Right ventricle myocardium inferior (tissue), 1 donor: ENCODE results near the gene BARX2. TPM values are rescaled to one million over a fixed set of nuclear protein-coding genes. Genes with fewer than 3 reads are reported as not detected.
"Not testable (repeated sequence)": the region's sequence is repeated elsewhere in the genome, so short reads cannot be mapped to it uniquely, and the experiment has no call there.

Experiments used
- ATAC-seq: fragments of 200-7000 bp; cut with Tn5 transposase; one replicate; pipeline ENCODE4 v1.9.1; 2020; ENCODE audit warnings: mild to moderate bottlenecking, moderate library complexity
- DNase-seq: peaks from one replicate; pipeline ENCODE4 v3.0.0; 2021; ENCODE audit errors: missing footprints
- intact Hi-C: fragments of 100-400 bp; cut with DNase I; formaldehyde crosslinking; loops from one replicate; pipeline ENCODE4 v1.11.0; 2022
- long read RNA-seq: library from polyadenylated mRNA; unstranded; transcript quantifications from one replicate; pipeline ENCODE4 v2.0.0, GENCODE V29; 2021
- total RNA-seq: library from RNA; stranded (reverse); fragmentation: NEBNext Ultra II Directional; extraction: Animal tissue kit (Norgen Biotek cat#: 25700); gene quantifications from one replicate; pipeline ENCODE4 v1.2.1, GENCODE V29; 2021
- donor health status: DM: no; HTN: yes; CAD: no; lungs with severe emphysema.

The BARX2 gene, protein sequence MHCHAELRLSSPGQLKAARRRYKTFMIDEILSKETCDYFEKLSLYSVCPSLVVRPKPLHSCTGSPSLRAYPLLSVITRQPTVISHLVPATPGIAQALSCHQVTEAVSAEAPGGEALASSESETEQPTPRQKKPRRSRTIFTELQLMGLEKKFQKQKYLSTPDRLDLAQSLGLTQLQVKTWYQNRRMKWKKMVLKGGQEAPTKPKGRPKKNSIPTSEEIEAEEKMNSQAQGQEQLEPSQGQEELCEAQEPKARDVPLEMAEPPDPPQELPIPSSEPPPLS
- not detected for total RNA-seq
- long read RNA-seq = 0 reads

DNA sequence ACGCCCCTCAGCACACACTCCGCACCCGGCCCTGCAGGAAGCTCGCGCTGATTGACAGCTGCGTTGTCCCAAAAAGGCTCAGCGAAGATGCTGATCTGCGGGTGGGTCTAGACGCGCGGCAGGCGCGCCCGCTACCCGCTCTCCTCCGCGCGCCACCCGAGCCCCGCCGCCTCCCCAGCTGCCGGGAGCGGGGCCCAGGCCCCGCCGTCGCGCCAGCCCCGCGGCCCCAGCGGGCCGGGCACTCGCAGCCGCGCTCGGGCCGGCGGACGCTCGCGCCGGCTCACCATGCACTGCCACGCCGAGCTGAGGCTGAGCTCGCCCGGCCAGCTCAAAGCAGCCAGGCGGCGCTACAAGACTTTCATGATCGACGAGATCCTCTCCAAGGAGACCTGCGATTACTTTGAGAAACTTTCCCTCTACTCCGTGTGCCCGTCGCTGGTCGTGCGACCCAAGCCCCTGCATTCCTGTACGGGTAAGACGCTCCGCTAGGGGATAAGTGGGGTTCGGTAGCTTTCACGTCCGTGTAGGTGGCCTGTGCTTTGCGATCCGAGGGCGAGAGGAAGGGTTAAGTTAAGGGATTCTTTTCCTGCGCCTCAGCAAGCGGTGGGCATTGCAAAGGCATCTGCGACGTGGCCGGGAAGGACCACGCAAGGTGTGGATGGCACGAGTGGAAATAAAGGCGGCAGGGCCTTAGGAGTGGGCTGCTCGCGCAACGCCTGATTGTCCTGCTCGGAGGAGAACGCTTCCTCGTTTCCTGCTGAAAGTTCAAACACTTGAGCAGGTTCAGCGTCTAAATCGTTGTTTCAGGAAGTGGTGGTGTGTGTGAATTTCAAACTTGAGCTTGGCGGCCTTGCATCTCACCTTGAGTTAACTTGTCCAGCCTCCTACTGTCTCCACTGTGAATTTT lies at the start of gene BARX2:
Gene BARX2 (plus strand): TSS at position 98 of the 907 bp plus-strand sequence. CDS start 188 bp downstream, at position 286.
- DNase-seq (peak; percentile 27), ATAC-seq (no peak)
- intact Hi-C loops = no loop called here

DNA sequence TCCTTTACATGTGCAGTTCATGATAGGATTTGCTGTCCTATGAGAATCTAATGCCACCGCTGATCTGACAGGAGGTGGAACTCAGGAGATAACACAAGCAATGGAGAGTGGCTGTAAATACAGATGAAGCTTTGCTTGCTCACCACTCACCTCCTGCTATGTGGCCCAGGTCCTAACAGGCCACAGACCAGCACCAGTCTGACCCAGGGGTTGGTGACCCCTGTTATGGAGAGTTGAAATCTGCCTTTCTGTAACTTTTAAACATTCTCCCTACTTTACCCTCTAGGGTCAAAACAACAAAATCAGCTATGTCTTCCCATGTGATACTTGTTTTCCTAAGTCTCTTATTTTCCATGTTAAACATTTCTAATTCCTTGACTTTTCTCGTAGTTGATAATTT lies 48.7 kb upstream of the BARX2 start:
- intact Hi-C loops = no loop called here
- DNase-seq = no peak
- ATAC-seq = no peak

DNA sequence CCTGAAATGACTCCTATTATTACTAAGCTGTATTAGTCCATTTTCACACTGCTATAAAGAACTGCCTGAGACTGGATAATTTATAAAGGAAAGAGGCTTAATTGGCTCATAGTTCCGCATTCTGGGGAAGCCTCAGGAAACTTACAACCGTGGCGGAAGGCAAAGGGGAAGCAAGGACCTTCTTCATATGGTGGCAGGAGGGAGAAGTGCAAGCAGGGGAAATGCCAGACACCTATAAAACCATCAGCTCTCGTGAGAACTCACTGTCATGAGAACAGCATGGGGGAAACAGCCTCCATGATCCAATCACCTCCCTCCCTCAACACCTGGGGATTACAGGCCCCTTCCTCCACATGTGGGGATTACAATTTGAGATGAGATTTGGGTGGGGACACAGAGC lies 47.9 kb upstream of the BARX2 start:
- DNase-seq, ATAC-seq, intact Hi-C loops: not testable (repeated sequence)

DNA sequence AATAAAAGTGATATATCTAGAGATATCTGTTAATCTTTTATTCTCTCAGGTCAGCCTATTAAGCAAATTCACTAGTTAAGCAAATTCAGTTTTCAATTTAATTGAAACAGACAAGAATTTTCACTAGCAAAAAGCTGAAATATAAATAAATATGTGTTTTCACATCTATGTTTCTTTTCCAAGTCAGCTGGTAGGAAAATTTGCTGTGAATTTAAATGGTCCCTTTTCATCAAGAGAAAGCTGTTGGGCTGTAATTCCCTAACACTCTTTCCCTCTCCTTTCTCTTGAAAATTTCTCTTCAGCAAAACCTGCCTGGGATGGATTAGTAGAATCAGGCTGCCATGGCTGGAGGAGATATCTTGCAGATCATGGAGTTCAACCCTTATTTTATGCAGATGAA lies 46.9 kb upstream of the BARX2 start:
- intact Hi-C loops = no loop called here
- DNase-seq = no peak
- ATAC-seq = no peak

DNA sequence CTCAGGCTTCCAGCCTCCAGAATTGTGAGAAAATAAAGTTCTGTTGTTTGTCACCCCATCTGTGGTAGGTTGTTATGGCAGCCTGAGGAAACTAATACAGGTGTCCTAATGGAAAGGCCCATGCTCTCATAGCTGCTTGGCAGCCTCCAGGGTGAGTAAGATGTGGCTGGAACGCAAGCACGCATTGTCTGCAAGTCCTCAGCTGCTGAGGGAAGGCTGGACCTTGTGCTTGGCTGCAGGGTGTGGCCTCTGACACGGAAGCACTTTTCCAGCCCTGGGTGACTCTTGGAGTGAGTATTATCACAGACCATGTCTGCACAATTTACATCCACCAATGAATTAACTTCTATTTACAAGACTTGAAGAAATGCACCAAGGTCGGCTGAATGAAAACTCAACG lies 44.4 kb upstream of the BARX2 start:
- no peak for ATAC-seq
- intact Hi-C loops = loop anchor here (5.0 to 10.0 kb wide), 3 partner anchors 54 to 446 kb away; no protein-coding TSS in a partner anchor
- no peak for DNase-seq

DNA sequence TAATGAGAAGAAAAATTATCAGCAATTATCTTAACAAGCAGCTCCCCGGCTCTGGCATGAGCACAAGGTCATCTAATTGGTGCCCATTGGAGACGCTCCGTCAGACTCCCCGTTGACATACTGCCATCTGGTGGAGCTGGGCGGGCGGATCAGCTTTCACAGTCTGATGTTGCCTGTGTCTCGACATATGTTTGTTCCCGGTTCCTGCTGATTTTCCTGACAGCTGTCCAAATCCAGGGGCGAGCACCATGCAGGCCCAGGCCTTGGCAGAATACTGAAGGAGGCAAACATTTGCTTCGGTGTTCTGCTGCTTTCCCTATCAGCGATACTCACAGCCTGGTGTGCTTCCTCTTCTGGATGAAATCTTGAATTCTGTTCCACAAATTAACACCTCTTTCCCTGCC lies 43.8 kb upstream of the BARX2 start:
- DNase-seq = peak; percentile 89
- intact Hi-C loops = loop anchor here (5.0 to 10.0 kb wide), 3 partner anchors 55 to 447 kb away; no protein-coding TSS in a partner anchor
- peak; percentile 92 for ATAC-seq

DNA sequence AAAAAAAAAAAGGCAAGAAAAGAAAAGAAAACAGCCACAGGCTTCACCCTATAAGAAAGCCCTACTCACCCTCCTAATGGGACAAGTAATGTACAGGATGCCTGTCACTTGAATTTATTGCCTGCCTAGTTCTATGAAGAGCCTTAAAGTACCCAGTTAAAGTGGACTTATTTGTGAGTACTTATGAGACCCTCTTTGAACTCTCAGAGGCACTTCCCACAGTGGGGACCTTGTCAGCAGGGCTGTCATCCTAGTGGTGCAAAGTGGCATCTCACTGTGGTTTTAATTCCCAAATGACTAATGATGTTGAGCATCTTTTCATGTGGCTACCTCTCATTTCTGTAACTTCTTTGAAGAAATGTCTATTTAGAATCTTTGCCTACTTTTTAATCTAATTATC lies 41.8 kb upstream of the BARX2 start:
- ATAC-seq (no peak), DNase-seq (no peak)
- intact Hi-C loops = loop anchor here (5.0 to 10.0 kb wide), 3 partner anchors 57 to 449 kb away; no protein-coding TSS in a partner anchor

DNA sequence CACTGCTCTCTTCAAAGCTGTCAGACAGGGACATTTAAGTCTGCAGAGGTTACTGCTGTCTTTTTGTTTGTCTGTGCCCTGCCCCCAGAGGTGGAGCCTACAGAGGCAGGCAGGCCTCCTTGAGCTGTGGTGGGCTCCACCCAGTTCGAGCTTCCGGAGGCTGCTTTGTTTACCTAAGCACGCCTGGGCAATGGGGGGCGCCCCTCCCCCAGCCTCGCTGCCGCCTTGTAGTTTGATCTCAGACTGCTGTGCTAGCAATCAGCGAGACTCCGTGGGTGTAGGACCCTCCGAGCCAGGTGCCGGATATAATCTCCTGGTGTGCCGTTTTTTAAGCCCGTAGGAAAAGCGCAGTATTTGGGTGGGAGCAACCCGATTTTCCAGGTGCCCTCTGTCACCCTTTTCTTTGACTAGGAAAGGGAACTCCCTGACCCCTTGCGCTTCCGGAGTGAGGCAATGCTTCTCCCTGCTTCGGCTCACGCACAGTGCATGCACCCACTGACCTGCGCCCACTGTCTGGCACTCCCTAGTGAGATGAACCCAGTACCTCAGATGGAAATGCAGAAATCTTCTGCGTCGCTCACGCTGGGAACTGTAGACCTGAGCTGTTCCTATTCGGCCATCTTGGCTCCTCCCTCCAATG lies 31.2 kb upstream of the BARX2 start:
- intact Hi-C loops, ATAC-seq: not testable (repeated sequence)

DNA sequence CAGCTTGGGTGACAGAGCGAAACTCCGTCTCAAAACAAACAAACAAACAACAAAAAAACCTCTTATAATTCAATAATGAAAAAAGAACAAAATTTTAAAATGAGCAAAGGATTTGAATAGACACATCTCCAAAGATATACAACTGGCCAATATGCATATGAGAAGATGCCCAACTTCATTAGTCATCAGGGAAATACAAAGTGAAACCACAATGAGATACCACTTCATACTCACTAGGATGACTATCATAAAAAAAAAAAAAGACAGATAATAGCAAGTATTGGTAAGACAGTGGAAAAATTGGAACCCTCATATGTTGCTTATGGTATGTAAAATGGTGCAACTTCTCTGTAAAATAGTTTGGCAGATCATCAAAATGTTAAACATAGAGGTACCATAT lies 28.7 kb upstream of the BARX2 start:
- no peak for DNase-seq
- no peak for ATAC-seq
- intact Hi-C loops = no loop called here

More for the DNA sequence above, 31.2 kb upstream of the BARX2 start:
- DNase-seq = not testable (repeated sequence)

DNA sequence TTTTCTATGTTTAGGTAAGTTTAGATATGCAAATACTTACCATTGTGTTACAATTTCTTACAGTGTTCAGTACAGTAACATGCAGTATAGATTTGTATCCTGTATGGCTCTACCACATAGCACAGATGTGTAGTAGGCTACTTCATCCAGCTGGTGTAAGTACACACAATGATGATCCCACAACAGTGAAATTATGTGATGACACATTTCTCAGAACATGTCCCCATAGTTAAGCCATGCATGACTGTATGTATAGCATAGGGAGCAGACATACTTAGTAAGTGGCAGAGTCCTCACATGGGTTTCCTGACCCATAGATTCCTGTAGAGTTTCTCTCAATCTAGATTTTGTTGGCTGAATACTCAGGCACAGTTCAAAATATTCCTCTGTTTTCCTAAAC lies 26.8 kb upstream of the BARX2 start:
- ATAC-seq (no peak), DNase-seq (no peak)
- intact Hi-C loops = no loop called here

DNA sequence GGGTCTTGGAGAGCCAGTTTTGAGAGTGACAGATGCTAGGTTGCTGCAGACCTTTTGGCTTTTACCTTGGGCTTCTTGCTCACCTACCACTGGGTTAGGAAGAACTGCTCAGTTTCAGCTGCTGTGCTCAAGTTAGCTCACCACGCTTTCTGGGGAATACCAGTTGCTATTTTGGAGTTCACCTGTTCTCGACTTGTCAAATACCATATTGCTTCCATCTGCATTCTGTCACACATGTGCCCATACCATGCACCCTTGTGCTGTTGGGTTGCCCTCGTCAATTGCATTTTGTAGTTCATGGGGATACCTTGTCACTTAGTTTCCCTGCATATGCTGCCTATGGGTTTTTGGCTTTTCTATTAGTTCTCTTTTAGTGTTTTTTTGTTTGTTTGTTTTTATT lies 23.0 kb upstream of the BARX2 start:
- intact Hi-C loops = no loop called here
- ATAC-seq (no peak), DNase-seq (no peak)

DNA sequence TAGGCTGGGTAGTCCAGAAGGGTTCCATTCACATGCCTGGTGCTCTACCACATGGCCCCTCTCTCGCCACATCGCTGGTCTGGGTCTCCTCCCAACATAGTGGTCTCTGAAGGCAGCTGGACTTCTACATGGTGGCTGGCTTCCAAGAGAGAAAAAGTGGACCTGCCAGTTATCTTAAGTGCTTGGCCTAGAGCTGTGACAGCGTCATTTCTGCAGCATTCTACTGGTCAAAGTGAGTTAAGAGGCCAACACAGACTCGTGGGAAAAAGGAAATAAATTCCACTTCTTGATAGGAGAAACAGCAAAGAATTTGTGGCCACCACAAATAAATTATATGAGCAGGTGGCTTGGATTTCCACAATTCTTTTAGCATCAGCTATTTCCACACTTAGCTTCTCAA lies 21.0 kb upstream of the BARX2 start:
- intact Hi-C loops = no loop called here
- ATAC-seq = no peak
- DNase-seq = no peak

DNA sequence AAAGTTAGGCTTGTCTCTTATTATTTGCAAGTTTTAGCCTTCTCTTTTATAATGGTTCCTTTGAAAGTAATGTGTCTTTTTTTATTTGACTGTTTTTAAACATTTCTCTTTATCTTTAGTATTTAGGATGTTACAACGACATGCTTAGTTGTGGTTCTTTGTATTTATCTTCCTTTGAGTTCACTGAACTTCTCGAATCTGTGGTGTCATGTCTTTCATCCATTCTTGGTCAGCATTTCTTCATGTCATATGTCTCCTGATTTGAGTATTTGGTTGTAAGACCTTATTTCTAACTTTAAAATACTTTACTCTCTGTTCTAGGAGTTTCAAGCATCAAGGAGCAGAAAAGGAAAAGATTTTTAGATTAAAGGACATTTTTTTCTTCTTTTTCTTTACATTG lies 15.9 kb upstream of the BARX2 start:
- DNase-seq (no peak), ATAC-seq (no peak)
- intact Hi-C loops = loop anchor here (10.0 kb wide), 1 partner anchor 335 kb away; no protein-coding TSS in a partner anchor

DNA sequence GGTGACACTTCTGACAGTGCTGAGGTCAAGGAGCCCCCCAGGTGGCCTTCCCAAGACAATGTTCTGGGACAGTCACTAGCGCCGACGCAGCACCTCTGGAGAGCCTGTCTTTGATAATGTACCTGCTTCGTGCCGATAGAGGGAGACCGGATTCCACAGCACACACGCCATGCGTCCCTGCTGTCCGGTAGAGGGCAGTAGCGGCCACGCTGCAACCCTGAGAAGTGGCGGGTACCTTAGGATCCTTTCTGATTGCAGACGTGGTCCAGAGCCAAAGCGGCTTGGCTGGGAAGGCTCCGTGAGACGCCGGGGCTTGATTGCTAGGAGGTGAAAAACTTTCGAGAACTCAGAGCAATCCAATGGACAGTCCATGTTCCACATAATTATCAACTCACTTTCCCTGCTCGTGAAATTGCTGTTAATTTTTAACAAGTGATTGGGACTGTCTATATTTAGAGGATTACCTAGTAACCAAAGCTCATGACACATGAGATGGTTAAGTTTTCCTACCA lies 11.4 kb upstream of the BARX2 start:
- ATAC-seq = peak; percentile 91
- intact Hi-C loops = loop anchor here (2.0 to 10.0 kb wide), 2 partner anchors 331 to 387 kb away; no protein-coding TSS in a partner anchor
- peak; percentile 85 for DNase-seq

DNA sequence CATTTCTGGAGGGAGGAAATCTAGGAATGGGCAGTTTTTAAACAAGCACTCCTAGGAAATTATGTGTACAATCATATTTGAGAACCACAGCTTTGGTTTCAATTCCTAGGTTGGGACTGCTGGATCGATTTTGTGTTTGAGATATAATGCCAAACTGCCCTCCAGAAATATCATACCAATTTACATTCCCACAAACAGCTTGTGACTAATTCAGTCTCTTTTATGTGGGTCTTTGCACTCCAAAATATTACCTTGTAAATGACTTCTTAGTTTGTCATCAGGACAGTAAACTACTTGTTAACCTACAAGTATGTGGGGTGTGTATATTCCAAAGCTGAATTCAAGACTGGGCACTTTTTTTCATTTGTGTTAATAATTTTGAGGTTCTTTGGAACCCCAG lies 9.8 kb upstream of the BARX2 start:
- ATAC-seq (no peak), DNase-seq (no peak)
- intact Hi-C loops = loop anchor here (2.0 to 10.0 kb wide), 2 partner anchors 329 to 385 kb away; no protein-coding TSS in a partner anchor

DNA sequence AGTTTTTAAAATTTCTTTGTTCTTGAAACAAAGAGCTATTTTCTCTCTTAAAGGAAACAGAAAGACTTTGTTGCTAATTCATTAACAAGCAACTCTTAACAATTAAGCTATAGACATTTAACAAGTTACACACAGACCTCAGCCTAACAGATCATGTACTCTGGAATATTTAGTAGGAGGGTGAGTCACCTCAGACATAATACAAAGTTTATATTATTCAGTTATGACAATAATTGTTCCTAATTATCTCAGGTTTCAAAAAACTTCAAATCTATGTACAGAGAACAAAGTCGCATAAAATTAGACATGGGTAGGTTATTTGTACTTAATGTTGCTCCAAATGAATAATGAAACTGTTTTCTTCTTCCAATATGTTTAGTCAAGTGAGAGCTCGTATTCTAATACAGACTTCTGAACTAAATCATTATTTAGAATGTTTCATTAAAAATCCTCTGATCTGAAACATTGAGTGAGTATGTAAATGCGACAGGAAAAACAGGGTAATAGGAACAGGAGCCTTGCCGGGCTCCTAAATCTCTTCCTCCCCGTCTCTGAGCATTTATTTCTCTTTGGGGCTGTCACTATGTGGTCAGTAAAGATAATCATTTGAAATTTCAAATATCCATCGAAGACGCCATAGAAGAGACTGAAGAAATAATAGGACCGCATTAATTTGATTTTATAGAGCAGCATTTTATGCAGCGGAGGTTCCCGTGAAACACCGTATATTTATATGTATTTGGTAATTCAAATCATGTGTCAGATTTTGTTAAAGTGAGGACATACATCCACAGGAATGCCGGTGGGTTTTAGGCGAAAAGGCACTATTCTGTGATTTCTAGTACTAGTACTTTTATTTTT lies 8.7 kb upstream of the BARX2 start:
- ATAC-seq = no peak
- intact Hi-C loops = loop anchor here (10.0 kb wide), 1 partner anchor 328 kb away; no protein-coding TSS in a partner anchor
- no peak for DNase-seq

DNA sequence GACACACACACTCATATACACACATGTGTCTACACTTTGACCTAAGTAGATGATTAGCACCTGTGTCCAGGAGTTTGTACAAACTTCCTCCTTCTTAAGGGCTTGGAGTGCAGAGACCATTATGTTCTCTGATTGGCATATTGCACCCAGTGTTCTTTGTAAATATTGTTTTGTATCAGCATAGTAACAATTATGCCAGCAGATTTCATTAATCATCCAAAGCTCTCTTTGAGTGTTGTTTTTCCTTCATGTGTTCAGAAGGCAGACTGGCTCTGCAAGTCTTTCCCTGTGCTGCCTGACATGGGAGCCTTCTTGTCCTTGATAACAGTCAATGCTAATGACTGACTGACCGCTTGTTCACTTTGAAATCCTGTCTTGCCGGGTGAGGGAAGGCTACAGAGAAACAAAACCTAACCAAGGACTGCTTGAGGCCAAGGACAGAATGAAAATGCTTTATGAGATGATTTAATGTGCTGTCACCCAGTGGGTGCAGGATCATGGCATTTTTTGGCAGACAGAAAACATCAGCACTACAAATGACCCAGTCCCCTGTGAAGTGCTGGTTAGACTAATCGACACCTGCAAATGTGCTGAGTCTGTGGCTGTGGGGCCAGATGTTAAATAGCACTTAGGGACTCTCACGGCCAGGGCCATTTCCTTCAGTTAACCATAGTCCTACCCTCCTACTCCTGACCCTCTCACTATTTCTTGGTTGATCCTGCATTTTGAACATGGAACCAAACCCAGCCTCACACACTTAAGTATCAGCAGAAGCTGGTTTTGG lies 6.6 kb upstream of the BARX2 start:
- intact Hi-C loops = loop anchor here (10.0 kb wide), 1 partner anchor 326 kb away; no protein-coding TSS in a partner anchor
- DNase-seq (no peak), ATAC-seq (no peak)
